ENCODE measurements around the gene PAN3.
A peak's percentile ranks its signal among the peaks of the same experiment; 100 is the strongest.

The PAN3 gene

GRCh38 chr13:28297341-28297740, 159.0 kb downstream of the PAN3 start:
- Histone ChIP-seq H3K27ac (ENCODE audit: extremely low read depth, low read depth, low read length) (no peak overlapping the region), H3K9me3 (ENCODE audit: control insufficient read depth, insufficient read depth, low read depth, low read length) (no peaks in the 10 kb centered on the region), H3K4me3 (ENCODE audit: low read depth, low read length) (no peak overlapping the region), H3K36me3 (ENCODE audit: control insufficient read depth in 2 of 2, insufficient read depth in 1 of 2, low read length in 2 of 2) (peaks cover 3 to 15% of the 10 kb centered on the region in 2 experiments), H3K4me1 (ENCODE audit: control insufficient read depth, insufficient read depth, low read length) (no peaks in the 10 kb centered on the region)
- CTCF ChIA-PET, result interaction anchor here (0.6 to 1.3 kb wide), 2 partner anchors 26 to 871 kb away, joined by 3 read pairs; no protein-coding TSS in a partner anchor
- TF ChIP-seq FEZF1 (tag by site-specific recombination; IDR thresholded peaks at IDR 0.05) (peak; percentile 51; the same call in 1 of the 2 replicates), ZBTB21 (tag by site-specific recombination; IDR thresholded peaks at IDR 0.05) (no peak), WT1 (tag by site-specific recombination; IDR thresholded peaks at IDR 0.05) (peak; percentile 39; the same call in 1 of the 2 replicates), ZNF670 (tag by site-specific recombination; IDR thresholded peaks at IDR 0.05; ENCODE audit: low read depth) (no peak), GLIS1 (tag by site-specific recombination; IDR thresholded peaks at IDR 0.05) (peak; percentile 50; the same call in 1 of the 2 replicates), SETDB1 (IDR thresholded peaks at IDR 0.05; ENCODE audit: insufficient read length, low read length) (no peak), HOXD13 (CRISPR knock-in tag; IDR thresholded peaks at IDR 0.05; ENCODE audit: borderline replicate concordance) (peak; percentile 42; the same call in 1 of the 2 replicates), ZIC2 (tag by site-specific recombination; IDR thresholded peaks at IDR 0.05) (peak; percentile 39; the same call in 1 of the 2 replicates)
- TF ChIP-seq, protein P1, sequence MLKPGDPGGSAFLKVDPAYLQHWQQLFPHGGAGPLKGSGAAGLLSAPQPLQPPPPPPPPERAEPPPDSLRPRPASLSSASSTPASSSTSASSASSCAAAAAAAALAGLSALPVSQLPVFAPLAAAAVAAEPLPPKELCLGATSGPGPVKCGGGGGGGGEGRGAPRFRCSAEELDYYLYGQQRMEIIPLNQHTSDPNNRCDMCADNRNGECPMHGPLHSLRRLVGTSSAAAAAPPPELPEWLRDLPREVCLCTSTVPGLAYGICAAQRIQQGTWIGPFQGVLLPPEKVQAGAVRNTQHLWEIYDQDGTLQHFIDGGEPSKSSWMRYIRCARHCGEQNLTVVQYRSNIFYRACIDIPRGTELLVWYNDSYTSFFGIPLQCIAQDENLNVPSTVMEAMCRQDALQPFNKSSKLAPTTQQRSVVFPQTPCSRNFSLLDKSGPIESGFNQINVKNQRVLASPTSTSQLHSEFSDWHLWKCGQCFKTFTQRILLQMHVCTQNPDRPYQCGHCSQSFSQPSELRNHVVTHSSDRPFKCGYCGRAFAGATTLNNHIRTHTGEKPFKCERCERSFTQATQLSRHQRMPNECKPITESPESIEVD (tag by site-specific recombination; IDR thresholded peaks at IDR 0.05), result 0 out of 2 replicates have a peak, but pooled peaks have one; percentile 40
- POLR2A ChIA-PET, result no interaction called here

DNA sequence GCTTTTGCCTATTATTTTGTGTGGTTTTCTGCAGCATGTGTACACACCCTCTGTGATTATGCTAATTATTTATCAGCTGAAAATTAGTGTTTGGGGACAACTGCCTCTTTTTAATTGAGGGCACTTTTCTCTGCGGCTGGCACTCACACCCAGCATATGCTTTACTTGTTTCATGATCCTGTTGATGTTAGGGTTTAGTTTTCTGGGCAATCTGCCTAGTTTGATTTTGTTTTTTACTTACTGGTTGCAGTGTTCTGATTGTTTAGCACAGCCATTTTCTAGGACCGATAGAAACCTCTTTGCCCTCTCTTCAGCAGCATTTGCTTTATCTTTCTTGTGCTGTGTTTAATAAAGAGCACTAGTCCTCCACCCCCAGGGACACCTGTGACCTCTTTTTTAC, 161.6 kb downstream of the PAN3 start:
- no peak overlapping the region for H3K4me3 ChIP-seq (ENCODE audit: low read depth, low read length)
- H3K36me3 ChIP-seq (ENCODE audit: control insufficient read depth in 2 of 2, insufficient read depth in 1 of 2, low read length in 2 of 2), result no peaks in the 10 kb centered on the region; a peak in 1 of 3 replicates
- CTCF ChIA-PET, result no interaction called here
- H3K27ac ChIP-seq (ENCODE audit: extremely low read depth, low read depth, low read length), result no peak overlapping the region
- no peaks in the 10 kb centered on the region for H3K9me3 ChIP-seq (ENCODE audit: control insufficient read depth, insufficient read depth, low read depth, low read length)
- no peak for TF ChIP-seq ZNF354C (tag by site-specific recombination; IDR thresholded peaks at IDR 0.05; ENCODE audit: borderline replicate concordance, low read depth)
- TF ChIP-seq ZNF843 (tag by site-specific recombination; IDR thresholded peaks at IDR 0.05), result no peak
- no peak for TF ChIP-seq ZNF670 (tag by site-specific recombination; IDR thresholded peaks at IDR 0.05; ENCODE audit: low read depth)
- no peak for TF ChIP-seq ZBTB1 (tag by site-specific recombination; IDR thresholded peaks at IDR 0.05)
- TF ChIP-seq ZNF394 (tag by site-specific recombination; IDR thresholded peaks at IDR 0.05; ENCODE audit: borderline replicate concordance), result no peak
- no peak for TF ChIP-seq KLF16 (tag by site-specific recombination; IDR thresholded peaks at IDR 0.05)
- TF ChIP-seq ZBTB48 (tag by site-specific recombination; IDR thresholded peaks at IDR 0.05), result no peak
- TF ChIP-seq ZNF544 (tag by site-specific recombination; IDR thresholded peaks at IDR 0.05), result no peak
- TF ChIP-seq ZNF114 (tag by site-specific recombination; IDR thresholded peaks at IDR 0.05), result no peak
- TF ChIP-seq ZEB2 (tag by site-specific recombination; IDR thresholded peaks at IDR 0.05), result no peak
- TF ChIP-seq ZNF426 (tag by site-specific recombination; IDR thresholded peaks at IDR 0.05), result no peak
- TF ChIP-seq ZFP37 (tag by site-specific recombination; IDR thresholded peaks at IDR 0.05), result no peak
- TF ChIP-seq ZNF692 (tag by site-specific recombination; IDR thresholded peaks at IDR 0.05), result no peak
- TF ChIP-seq ZNF488 (tag by site-specific recombination; IDR thresholded peaks at IDR 0.05), result no peak
- TF ChIP-seq HOXA7 (CRISPR knock-in tag; IDR thresholded peaks at IDR 0.05; ENCODE audit: borderline replicate concordance), result no peak
- TF ChIP-seq ZNF335 (tag by site-specific recombination; conservative IDR thresholded peaks at IDR 0.05), result no peak
- no peak for TF ChIP-seq ZNF146 (tag by site-specific recombination; IDR thresholded peaks at IDR 0.05)
- TF ChIP-seq TCF7L2 (IDR thresholded peaks at IDR 0.05; ENCODE audit: borderline replicate concordance, low read depth, low read length), result no peak
- H3K4me1 ChIP-seq (ENCODE audit: control insufficient read depth, insufficient read depth, low read length), result no peaks in the 10 kb centered on the region
- POLR2A ChIA-PET, result no interaction called here

Measured in HEK293 (cell line).